Measurements from ENCODE around the gene NADK.

Gene NADK

GRCh38 chr1:1788646-1789431 is 10.6 kb upstream of the NADK start:
- peak; percentile 29 for DNase-seq
- in situ Hi-C loops (cut with HindIII; ENCODE audit: low pct_ligation_motif_present, low pct_unique_long_range_greater_than_20kb, low sequenced_read_pairs) = no loop called here

- no peak for DNase-seq
- in situ Hi-C loops (cut with HindIII; ENCODE audit: low pct_ligation_motif_present, low pct_unique_long_range_greater_than_20kb, low sequenced_read_pairs) = no loop called here
Observed at GRCh38 chr1:1788136-1788535, 9.9 kb upstream of the NADK start.

- in situ Hi-C loops (cut with HindIII; ENCODE audit: low pct_ligation_motif_present, low pct_unique_long_range_greater_than_20kb, low sequenced_read_pairs) = no loop called here
- no peak for DNase-seq
Observed at GRCh38 chr1:1786836-1787605, 8.8 kb upstream of the NADK start.

DNA sequence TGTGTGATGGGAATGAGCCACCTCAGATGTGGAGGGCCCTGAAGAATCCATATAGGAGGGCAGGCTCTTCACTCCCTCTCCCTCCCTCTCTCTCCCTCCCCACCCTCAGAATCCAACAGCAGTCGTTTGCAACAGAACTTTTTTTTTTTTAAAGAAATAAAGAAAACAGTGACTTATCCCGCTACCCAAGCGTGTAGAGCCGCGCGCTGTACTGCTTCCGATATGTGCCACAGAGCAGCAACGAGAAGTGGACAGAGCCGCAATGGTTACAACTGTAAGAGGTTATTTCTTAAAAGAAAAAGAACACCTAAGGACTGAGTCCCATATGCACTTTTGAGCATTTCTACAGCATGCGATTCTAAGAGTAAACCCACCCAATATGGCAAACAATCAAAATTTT is 7.4 kb upstream of the NADK start:
- no peak for DNase-seq
- in situ Hi-C loops (cut with HindIII; ENCODE audit: low pct_ligation_motif_present, low pct_unique_long_range_greater_than_20kb, low sequenced_read_pairs) = no loop called here

GRCh38 chr1:1784933-1785332 is 6.7 kb upstream of the NADK start:
- DNase-seq = no peak
- in situ Hi-C loops (cut with HindIII; ENCODE audit: low pct_ligation_motif_present, low pct_unique_long_range_greater_than_20kb, low sequenced_read_pairs) = no loop called here

GRCh38 chr1:1783320-1783719 is 5.0 kb upstream of the NADK start:
- in situ Hi-C loops (cut with HindIII; ENCODE audit: low pct_ligation_motif_present, low pct_unique_long_range_greater_than_20kb, low sequenced_read_pairs) = no loop called here
- no peak for DNase-seq

GRCh38 chr1:1782399-1783221 is 4.3 kb upstream of the NADK start:
- in situ Hi-C loops (cut with HindIII; ENCODE audit: low pct_ligation_motif_present, low pct_unique_long_range_greater_than_20kb, low sequenced_read_pairs) = no loop called here
- no peak for DNase-seq

DNA sequence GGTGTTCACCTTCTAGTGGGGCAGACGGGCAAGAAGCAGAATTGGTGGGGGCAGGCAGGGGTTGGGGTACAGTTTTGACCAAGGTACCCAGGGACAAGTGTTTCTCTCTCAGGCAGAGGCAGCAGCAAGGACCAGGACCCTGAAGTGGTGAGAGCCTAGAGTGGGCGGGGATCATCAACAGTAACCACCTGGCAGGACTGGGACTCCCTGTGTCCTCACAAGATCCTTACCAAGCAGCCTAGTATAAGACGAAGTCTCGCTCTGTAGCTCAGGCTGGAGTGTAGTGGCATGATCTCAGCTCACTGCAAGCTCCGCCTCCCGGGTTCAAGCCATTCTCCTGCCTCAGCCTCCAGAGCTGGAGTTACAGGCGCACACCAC is 3.2 kb upstream of the NADK start:
- DNase-seq = no peak
- in situ Hi-C loops (cut with HindIII; ENCODE audit: low pct_ligation_motif_present, low pct_unique_long_range_greater_than_20kb, low sequenced_read_pairs) = no loop called here

DNA sequence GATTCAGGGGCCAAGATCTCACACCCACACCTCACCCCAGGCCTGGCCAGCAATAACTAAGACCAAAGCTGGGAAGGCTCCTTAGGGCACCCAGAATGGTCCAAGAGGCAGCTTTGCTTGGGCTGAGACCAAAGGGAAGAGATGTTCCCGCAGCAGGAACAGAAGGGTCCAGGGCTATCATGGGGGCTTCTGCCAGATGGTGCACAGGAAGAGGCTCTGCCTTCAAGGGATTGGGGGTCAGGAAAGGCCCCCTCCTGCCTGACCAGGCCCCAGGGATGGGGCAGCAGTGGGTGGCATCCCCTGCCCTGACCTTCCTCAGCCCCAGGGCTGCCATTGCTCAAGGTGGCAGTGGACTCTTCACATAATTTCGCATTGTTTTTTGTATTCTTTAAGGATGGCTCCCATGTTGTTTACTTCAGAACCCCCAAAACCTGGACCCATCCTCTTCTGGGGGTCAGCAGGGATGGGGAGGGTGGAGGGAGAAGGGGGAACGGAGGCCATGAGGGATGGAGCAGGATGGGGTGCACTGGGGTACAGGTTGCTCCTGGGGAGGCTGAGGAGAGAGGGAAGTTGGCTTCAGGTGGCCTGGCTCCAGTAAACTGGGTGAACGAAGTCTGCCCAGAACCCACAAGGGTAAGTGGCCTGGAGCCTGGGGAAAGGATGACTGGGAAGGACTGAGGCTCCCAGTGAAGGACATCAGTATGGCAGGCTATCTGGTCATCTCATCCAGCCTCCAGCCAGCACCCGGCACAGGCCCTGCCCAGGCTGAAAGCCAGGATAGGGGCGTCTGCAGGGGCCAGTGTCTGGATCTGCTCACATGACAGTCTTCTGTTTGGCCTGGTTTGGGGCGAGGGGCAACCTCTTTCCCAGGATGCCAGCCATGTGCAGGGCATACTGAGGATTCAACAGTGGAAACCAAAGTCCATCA is 2.6 kb upstream of the NADK start:
- in situ Hi-C loops (cut with HindIII; ENCODE audit: low pct_ligation_motif_present, low pct_unique_long_range_greater_than_20kb, low sequenced_read_pairs) = no loop called here
- DNase-seq = no peak

- in situ Hi-C loops (cut with HindIII; ENCODE audit: low pct_ligation_motif_present, low pct_unique_long_range_greater_than_20kb, low sequenced_read_pairs) = no loop called here
- DNase-seq = no peak
Observed at GRCh38 chr1:1779691-1780597, 1.7 kb upstream of the NADK start.

DNA sequence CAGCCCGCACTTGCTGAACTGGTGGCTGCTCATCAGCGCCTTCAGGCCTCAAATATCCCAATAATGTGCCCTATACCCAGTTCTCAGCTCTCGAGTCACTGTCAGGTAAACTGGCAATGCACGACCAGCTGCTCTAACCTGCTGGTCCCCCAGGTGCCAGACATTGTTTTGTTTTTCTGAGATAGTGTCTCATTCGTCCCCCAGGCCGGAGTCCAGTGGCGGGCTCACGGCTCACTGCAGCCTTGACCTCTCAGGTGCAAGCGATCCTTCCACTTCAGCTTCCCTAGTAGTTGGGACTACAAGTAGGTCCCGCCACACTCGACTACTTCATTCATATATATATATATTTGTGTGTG is 1.0 kb upstream of the NADK start:
- in situ Hi-C loops (cut with HindIII; ENCODE audit: low pct_ligation_motif_present, low pct_unique_long_range_greater_than_20kb, low sequenced_read_pairs) = no loop called here
- DNase-seq = no peak

DNA sequence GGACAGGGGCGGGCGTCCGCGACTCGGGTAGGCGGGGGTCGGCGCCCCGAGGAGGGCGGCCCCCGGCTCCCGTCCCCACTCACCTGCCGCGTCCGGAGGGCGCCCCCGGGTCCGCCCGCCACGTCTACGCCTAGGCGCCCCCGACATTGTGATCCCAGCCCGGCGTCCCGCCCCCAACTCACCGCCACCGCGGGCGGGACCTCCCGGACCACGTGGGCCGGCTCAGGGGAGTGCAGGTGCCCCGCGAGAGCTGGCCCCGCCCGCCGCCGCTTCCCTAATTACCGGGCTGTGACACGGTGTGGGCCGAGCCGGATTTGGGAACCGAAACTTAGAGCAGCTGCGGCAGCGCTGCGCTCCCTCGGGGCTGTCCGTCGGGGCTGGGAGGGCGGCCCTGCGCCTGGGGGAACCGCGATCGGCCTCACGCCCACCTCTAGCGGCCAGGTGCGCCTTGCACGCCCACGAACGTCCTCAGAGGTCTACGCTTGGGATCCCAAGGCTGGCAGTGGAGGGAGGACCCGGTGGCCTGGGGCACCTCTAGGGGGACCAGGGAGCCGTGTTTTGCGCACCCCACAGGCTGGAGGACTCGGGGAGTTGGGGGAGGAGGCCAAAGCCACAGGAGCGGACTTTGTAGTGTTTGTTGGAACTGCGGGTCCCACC is 521 bp upstream of the NADK start:
- DNase-seq = peak; percentile 69
- in situ Hi-C loops (cut with HindIII; ENCODE audit: low pct_ligation_motif_present, low pct_unique_long_range_greater_than_20kb, low sequenced_read_pairs) = no loop called here

DNA sequence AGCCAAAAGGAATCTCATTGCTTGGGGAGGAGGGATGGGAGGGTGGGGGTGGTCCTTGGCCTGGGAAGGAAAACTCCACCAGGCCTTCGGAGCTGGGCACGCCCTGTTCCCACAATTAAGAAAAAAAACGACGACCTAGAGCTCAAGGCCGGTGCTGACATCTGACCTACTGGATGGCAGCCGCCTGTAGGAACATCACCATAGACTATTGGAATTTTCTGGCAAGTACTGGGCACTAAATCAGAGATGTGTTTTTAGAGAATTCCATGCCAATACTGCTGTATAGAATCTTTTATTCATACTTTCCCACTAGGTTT is 729 bp downstream of the NADK start:
- in situ Hi-C loops (cut with HindIII; ENCODE audit: low pct_ligation_motif_present, low pct_unique_long_range_greater_than_20kb, low sequenced_read_pairs) = no loop called here
- peak; percentile 25 for DNase-seq

DNA sequence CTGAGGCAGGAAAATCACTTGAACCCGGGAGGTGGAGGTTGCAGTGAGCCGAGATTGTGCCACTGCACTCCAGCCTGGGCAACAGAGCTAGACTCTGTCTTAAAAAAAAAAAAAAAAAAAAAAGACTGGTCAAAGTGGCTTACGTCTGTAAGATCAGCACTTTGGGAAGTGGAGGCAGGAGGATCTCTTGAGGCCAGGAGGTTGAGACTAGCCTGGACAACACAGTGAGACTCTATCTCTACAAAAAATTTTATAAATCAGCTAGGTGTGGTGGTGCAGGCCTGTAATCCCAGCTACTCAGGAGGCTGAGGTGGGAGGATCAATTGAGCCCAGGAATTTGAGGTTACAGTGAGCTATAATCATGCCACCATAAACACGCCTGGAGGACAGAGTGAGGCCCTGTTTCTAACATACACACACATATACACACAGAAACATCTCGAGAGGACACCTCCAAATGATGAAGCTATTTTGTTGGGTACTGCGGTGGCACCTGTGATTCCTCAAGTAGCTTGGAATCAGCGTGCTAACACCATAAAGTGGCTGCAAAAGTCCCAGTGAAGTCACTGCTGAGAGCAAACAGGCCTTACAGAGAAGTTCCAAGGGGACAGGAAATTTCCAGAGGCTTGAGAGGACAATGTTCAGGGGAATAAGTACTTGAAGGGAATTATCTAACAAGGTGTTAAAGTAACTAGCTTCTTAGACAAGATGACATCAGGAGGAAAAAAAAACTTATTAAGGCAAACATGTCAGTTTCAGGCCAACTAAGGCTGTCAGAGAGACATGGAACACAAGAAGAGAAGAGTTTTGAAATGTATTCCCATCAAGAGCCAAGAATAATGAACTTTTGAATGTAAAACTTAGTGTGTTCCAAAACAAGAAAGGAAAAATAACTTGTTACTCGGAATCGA is 1.3 kb downstream of the NADK start:
- DNase-seq = no peak
- in situ Hi-C loops (cut with HindIII; ENCODE audit: low pct_ligation_motif_present, low pct_unique_long_range_greater_than_20kb, low sequenced_read_pairs) = no loop called here

DNA sequence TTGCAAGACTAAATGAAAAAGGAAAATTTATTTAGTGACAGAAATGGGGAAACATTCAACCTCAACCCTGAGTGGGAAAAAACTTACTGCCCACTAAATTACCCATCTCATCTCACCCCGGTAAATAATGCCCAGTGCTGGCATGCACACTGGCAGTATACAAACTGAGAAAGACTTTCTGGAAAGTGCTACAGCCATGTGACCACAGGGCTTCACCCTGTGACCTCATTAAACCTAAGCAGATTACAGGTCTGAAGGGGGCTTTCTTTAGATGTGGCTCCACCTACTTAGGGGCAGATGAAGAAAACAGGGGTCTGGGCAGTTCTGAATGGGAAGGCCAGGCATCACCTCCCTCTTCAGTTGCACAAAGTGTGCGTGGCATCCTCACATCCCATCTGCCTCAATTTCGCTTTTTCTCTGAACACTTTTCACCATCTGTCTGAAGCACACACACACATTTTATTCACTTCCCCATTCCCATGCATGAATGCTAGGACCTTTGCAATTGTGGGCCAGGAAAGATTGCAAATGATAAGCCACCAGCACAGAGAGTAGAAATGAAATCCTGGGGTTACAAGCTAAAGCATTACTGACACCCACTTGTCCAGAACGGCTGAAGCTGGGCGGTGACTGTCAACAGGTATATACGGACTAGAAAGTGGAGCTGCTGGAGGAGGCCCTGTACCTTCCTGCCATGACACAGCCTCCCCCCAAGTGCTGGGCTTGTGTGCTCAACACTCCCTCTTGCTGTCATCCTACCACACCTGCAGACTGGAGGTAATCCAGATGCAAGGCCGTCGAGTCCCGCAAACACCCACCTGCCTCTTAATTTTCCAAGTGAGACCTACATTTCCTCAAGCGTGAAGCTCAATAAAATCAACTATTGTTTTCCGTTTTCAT is 2.7 kb downstream of the NADK start:
- DNase-seq = no peak
- in situ Hi-C loops (cut with HindIII; ENCODE audit: low pct_ligation_motif_present, low pct_unique_long_range_greater_than_20kb, low sequenced_read_pairs) = no loop called here
